HUES64 (cell line): ENCODE results near the gene CD40.
A peak's percentile ranks its signal among the peaks of the same experiment; 100 is the strongest.

ENCODE experiments used
- H3K27ac ChIP-seq: 2 replicates; pipeline ENCODE4 v1.7.0; 2013; ENCODE audit warnings: low read depth, low read length, inconsistent platforms
- H3K27me3 ChIP-seq: 2 replicates; pipeline ENCODE4 v1.6.1; 2013; ENCODE audit warnings: mild to moderate bottlenecking, low read length; ENCODE audit not compliant: insufficient read depth
- H3K36me3 ChIP-seq: 2 replicates; pipeline ENCODE4 v1.6.1; 2013; ENCODE audit warnings: mild to moderate bottlenecking, low read length; ENCODE audit not compliant: insufficient read depth
- H3K4me1 ChIP-seq: 2 replicates; pipeline ENCODE4 v1.6.1; 2013; ENCODE audit warnings: mild to moderate bottlenecking, low read length, moderate library complexity; ENCODE audit not compliant: insufficient read depth
- H3K4me3 ChIP-seq: 2 replicates; pipeline ENCODE4 v1.5.1; 2013; ENCODE audit warnings: mild to moderate bottlenecking, low read length, moderate library complexity
- H3K9ac ChIP-seq: 2 replicates; pipeline ENCODE4 v1.6.1; 2013; ENCODE audit warnings: mild to moderate bottlenecking, low read depth, low read length
- H3K9me3 ChIP-seq: 2 replicates; pipeline ENCODE4 v1.6.1; 2013; ENCODE audit warnings: low read depth, low read length; ENCODE audit not compliant: insufficient read depth
- WGBS: fragments of 150-250, 120-280 bp; methylation state at CpG from one replicate; pipeline ENCODE4 v1.1.7; 2013; ENCODE audit warnings: missing lambda C conversion rate; 5-methylcytosine and 5-hydroxymethylcytosine counted together

Gene CD40

DNA sequence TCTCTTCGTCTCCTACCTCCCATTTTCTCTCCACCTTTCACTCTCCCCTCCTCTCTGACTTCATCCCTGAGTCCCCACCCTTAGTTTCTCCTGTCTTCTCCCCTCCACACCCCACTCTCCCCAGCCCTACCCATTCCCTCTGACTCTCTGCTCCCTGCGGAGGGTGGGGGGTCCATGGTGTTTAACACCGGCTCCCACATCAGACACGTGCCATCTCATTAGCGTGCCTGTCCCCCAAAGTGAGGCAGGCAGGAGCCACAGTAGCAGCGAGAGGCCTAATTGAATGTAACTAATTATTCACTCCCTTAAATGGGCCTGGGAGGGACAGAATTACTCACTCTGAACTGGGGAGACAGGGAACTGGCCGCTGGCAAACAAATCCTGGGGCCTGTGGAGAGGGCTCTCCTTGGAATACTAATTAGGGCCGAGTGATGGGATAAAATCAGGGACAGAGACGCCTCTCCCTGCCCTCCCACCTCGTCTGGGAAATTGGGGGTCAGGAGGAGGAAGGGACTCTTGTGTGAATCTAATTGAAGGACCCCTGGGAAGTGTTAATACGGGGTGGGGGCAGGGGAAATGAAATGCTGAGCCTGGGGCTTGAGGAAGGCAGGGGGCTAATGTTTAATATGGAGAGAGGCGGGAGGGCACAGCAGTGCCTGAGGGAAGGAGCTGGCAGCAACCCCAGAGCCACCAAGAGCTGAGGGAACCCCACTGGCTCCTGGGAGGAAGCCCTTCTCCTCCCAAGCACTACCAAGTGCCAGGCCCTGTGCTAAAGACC is 17.9 kb downstream of the CD40 start:
- 27% methylated on average over 12 of the region's 12 CpGs for WGBS
- peaks cover 10% of the 10 kb centered on the region; the same call in 1 of the 2 replicates for H3K27me3 ChIP-seq
- H3K4me1 ChIP-seq, result peaks cover 18% of the 10 kb centered on the region; the same call in 1 of the 2 replicates
- peak overlapping the region; percentile 12; the same call in 1 of the 2 replicates for H3K9ac ChIP-seq
- no peaks in the 10 kb centered on the region for H3K9me3 ChIP-seq
- no peak overlapping the region for H3K4me3 ChIP-seq
- no peaks in the 10 kb centered on the region for H3K36me3 ChIP-seq
- H3K27ac ChIP-seq, result no peak overlapping the region

DNA sequence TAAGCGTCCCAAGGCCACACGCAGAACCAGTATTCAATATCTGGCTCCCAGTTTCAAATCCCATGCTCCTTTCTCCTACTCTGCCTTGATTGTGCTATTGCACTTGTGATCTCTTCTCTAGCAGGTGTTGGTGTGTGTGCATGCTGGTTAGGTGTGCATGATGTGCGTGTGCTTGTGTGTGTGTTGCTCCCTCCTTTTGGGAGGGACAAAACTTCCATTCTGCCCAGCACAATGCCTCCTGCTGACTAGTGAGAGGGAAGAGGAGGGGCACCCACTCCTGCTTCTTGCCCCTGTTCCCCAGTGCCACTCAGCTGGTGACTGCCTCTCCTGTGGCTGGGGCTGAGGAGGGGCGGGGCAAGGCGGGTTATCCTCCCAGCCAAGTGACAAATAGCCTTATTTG is 19.7 kb downstream of the CD40 start:
- H3K4me3 ChIP-seq, result no peak overlapping the region
- peaks cover 18% of the 10 kb centered on the region; the same call in 1 of the 2 replicates for H3K4me1 ChIP-seq
- no peak overlapping the region for H3K27ac ChIP-seq
- peaks cover 6% of the 10 kb centered on the region; the same call in 1 of the 2 replicates for H3K27me3 ChIP-seq
- H3K36me3 ChIP-seq, result no peaks in the 10 kb centered on the region
- WGBS, result 90% methylated on average over 3 of the region's 5 CpGs
- H3K9ac ChIP-seq, result no peak overlapping the region
- H3K9me3 ChIP-seq, result no peaks in the 10 kb centered on the region

GRCh38 chr20:46139266-46139889 is 21.3 kb downstream of the CD40 start:
- no peak overlapping the region for H3K4me3 ChIP-seq
- H3K4me1 ChIP-seq, result peaks cover 18% of the 10 kb centered on the region; the same call in 1 of the 2 replicates
- H3K36me3 ChIP-seq, result no peaks in the 10 kb centered on the region
- WGBS, result 68% methylated on average over 8 of the region's 8 CpGs
- H3K27me3 ChIP-seq, result peaks cover 3% of the 10 kb centered on the region; the same call in 1 of the 2 replicates
- H3K9me3 ChIP-seq, result no peaks in the 10 kb centered on the region
- no peak overlapping the region for H3K9ac ChIP-seq
- H3K27ac ChIP-seq, result no peak overlapping the region

DNA sequence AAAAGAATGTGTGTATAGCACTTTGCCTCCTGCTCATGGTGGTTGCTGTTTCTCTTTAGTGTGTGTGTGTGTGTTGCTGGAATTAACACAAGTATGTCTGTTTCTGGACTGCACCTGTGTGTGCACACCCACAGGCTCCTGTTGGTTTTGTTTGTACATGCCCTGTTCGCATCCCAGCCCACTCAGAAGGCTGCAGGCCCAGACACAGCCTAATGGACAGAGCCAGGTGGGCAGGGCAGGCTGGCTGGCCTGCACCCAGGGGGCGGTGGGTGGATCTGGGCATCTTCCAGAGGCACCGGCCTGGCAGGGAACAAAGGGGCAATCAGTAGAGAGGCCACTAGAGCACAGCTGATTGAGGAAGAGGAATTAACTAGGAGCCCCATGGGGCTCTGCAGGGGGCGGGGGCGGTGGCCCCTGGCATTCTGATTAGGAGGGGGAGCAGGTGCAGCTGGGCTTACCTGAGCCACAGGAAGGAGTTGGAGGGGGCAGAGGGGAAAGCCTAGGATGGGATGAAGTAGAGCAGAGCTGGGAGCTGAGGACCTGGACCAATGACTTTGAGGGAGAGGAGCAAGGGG is 21.9 kb downstream of the CD40 start:
- H3K9ac ChIP-seq, result no peak overlapping the region
- H3K27ac ChIP-seq, result no peak overlapping the region
- peaks cover 3% of the 10 kb centered on the region; the same call in 1 of the 2 replicates for H3K27me3 ChIP-seq
- peaks cover 18% of the 10 kb centered on the region; the same call in 1 of the 2 replicates for H3K4me1 ChIP-seq
- H3K9me3 ChIP-seq, result no peaks in the 10 kb centered on the region
- no peak overlapping the region for H3K4me3 ChIP-seq
- H3K36me3 ChIP-seq, result no peaks in the 10 kb centered on the region
- 61% methylated on average over 5 of the region's 5 CpGs for WGBS

- Histone ChIP-seq H3K4me1 (peaks cover 9% of the 10 kb centered on the region; the same call in 1 of the 2 replicates), H3K9ac (no peak overlapping the region), H3K4me3 (no peak overlapping the region), H3K9me3 (no peaks in the 10 kb centered on the region), H3K27me3 (peaks cover 3% of the 10 kb centered on the region; the same call in 1 of the 2 replicates), H3K36me3 (no peaks in the 10 kb centered on the region), H3K27ac (no peak overlapping the region)
- WGBS, result 71% methylated on average over 5 of the region's 5 CpGs
Observed at GRCh38 chr20:46142124-46142523, 24.0 kb downstream of the CD40 start.

DNA sequence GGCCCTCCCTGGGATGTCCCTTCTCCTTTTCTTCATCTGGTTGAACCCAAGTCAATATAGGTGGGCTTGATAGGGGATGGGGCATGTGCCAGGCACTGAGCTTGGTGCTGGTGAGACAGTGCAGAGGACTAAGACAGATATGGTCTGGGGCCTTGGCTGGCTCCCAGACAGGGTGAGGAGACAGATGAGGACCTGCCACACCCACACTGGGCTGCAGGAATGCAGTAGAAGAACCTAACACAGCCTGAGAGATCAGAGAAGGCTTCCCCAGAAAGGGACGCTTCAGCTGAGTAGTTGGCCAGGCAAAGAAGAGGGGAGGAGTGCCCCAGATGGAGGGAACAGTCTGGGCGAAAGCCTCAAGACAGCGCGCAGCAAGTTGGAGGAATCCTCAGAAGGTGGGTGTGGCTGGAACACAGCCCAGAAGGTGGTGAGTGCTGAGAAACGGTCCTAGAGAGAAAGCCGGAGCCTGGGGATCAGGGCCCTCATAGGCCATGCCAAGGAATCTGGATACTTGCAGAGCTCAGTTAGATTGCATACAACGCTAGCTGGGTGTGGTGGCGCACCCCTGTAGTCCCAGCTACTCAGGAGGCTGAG is 26.4 kb downstream of the CD40 start:
- Histone ChIP-seq H3K4me1 (peaks cover 6% of the 10 kb centered on the region; the same call in 1 of the 2 replicates), H3K4me3 (no peak overlapping the region), H3K9me3 (no peaks in the 10 kb centered on the region), H3K9ac (no peak overlapping the region), H3K27ac (no peak overlapping the region), H3K27me3 (peaks cover 3% of the 10 kb centered on the region; the same call in 1 of the 2 replicates), H3K36me3 (no peaks in the 10 kb centered on the region)
- 80% methylated on average over 8 of the region's 8 CpGs for WGBS

- Histone ChIP-seq H3K9me3 (no peaks in the 10 kb centered on the region), H3K9ac (no peak overlapping the region), H3K4me3 (no peak overlapping the region), H3K27me3 (peaks cover 3% of the 10 kb centered on the region; the same call in 1 of the 2 replicates), H3K36me3 (no peaks in the 10 kb centered on the region), H3K27ac (no peak overlapping the region), H3K4me1 (no peaks in the 10 kb centered on the region)
- 48% methylated on average over 2 of the region's 3 CpGs for WGBS
Observed at GRCh38 chr20:46145713-46146112, 27.6 kb downstream of the CD40 start.

GRCh38 chr20:46148313-46149208 is 30.4 kb downstream of the CD40 start:
- no peaks in the 10 kb centered on the region for H3K27me3 ChIP-seq
- no peaks in the 10 kb centered on the region for H3K36me3 ChIP-seq
- no peaks in the 10 kb centered on the region for H3K9me3 ChIP-seq
- no peaks in the 10 kb centered on the region for H3K4me1 ChIP-seq
- 82% methylated on average over 14 of the region's 14 CpGs for WGBS
- H3K9ac ChIP-seq, result no peak overlapping the region
- no peak overlapping the region for H3K27ac ChIP-seq
- H3K4me3 ChIP-seq, result no peak overlapping the region

- 88% methylated on average over 5 of the region's 5 CpGs for WGBS
- no peak overlapping the region for H3K27ac ChIP-seq
- no peaks in the 10 kb centered on the region for H3K9me3 ChIP-seq
- H3K27me3 ChIP-seq, result no peaks in the 10 kb centered on the region
- H3K36me3 ChIP-seq, result no peaks in the 10 kb centered on the region
- no peaks in the 10 kb centered on the region for H3K4me1 ChIP-seq
- no peak overlapping the region for H3K9ac ChIP-seq
- no peak overlapping the region for H3K4me3 ChIP-seq
Observed at GRCh38 chr20:46150943-46151342, 32.8 kb downstream of the CD40 start.

DNA sequence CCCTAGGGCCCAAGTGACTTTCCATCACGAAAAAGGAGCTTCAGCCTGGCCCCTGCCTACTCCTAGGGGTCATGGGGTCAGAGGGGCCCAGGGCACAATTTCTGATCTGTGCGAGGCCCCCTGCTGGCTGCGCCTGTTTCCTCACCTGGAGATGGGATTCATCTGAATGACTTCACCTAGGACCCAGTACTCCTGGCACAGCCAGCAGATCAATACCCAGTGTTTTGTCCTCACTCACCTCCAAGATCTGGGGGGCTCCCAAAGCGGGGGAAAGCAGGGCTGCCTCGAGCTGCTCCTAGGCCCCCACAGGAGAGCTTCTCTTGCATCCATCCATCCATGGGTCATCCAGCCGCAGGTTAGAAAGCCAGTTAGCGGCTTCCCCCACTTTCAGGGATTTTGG is 33.8 kb downstream of the CD40 start:
- H3K9ac ChIP-seq, result no peak overlapping the region
- H3K27me3 ChIP-seq, result no peaks in the 10 kb centered on the region
- no peak overlapping the region for H3K4me3 ChIP-seq
- H3K9me3 ChIP-seq, result no peaks in the 10 kb centered on the region
- H3K27ac ChIP-seq, result no peak overlapping the region
- 65% methylated on average over 7 of the region's 7 CpGs for WGBS
- H3K36me3 ChIP-seq, result no peaks in the 10 kb centered on the region
- H3K4me1 ChIP-seq, result no peaks in the 10 kb centered on the region
